Transverse colon (tissue), 4 donors: Measurements from ENCODE around the gene KRT13.

ENCODE experiments used
- EP300 ChIP-seq: sonication (generic); formaldehyde crosslinking; IDR thresholded peaks from one replicate; pipeline ENCODE4 v1.6.1; 2017; ENCODE audit warnings: antibody characterized with exemption, low read depth
- POLR2AphosphoS5 ChIP-seq, 3 donors: sonication (generic); formaldehyde crosslinking; IDR thresholded peaks; one replicate each; pipeline ENCODE4 v1.6.1; 2016; ENCODE audit warnings: antibody characterized with exemption in 3 of 3
- TF ChIP-seq, protein P1 (sequence below), 5 experiments: fragments of 200-600 bp in 3 of 5; fragments of 450-650 bp in 2 of 5; sonication (generic) in 3 of 5; IDR thresholded peaks; 1 replicate in 2 of 5; 2 replicates in 3 of 5; pipeline ENCODE4 v1.5.1; 2016 to 2017; ENCODE audit warnings: antibody characterized with exemption in 5 of 5, inconsistent platforms in 3 of 5, mild to moderate bottlenecking in 2 of 5, moderate library complexity in 1 of 5

DNA sequence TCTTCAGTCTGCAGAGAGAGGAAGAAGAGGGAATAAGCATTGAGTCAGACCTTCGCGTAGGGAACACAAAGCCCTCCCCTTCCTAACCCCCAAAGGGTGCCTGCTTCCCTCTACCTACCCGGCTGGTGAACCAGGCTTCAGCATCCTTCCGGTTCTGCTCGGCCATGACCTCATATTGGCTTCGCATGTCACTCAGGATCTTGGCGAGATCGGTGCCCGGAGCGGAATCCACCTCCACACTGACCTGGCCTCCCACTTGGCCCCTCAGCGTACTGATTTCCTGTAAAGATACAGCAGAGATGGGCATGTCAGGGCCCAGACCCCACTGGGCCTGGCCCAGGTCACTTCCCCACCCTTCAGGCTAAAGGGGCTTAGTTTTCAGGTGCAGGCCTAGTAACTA is 18.8 kb upstream of the KRT13 start:
- TF ChIP-seq, protein P1, sequence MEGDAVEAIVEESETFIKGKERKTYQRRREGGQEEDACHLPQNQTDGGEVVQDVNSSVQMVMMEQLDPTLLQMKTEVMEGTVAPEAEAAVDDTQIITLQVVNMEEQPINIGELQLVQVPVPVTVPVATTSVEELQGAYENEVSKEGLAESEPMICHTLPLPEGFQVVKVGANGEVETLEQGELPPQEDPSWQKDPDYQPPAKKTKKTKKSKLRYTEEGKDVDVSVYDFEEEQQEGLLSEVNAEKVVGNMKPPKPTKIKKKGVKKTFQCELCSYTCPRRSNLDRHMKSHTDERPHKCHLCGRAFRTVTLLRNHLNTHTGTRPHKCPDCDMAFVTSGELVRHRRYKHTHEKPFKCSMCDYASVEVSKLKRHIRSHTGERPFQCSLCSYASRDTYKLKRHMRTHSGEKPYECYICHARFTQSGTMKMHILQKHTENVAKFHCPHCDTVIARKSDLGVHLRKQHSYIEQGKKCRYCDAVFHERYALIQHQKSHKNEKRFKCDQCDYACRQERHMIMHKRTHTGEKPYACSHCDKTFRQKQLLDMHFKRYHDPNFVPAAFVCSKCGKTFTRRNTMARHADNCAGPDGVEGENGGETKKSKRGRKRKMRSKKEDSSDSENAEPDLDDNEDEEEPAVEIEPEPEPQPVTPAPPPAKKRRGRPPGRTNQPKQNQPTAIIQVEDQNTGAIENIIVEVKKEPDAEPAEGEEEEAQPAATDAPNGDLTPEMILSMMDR (IDR thresholded peaks at IDR 0.05), result no peak
- TF ChIP-seq POLR2AphosphoS5 (IDR thresholded peaks at IDR 0.05), result no peak
- no peak for TF ChIP-seq EP300
